Limb (tissue), 2 donors: ENCODE measurements around the gene CMIP.
"Not testable (repeated sequence)": the region's sequence is repeated elsewhere in the genome, so short reads cannot be mapped to it uniquely, and the experiment has no call there.

ENCODE experiments used
- DNase-seq, 2 donors: peaks; one replicate each; pipeline ENCODE4 v3.0.0-alpha.2; 2016; ENCODE audit errors: extremely low spot score in 2 of 2

Gene CMIP

DNA sequence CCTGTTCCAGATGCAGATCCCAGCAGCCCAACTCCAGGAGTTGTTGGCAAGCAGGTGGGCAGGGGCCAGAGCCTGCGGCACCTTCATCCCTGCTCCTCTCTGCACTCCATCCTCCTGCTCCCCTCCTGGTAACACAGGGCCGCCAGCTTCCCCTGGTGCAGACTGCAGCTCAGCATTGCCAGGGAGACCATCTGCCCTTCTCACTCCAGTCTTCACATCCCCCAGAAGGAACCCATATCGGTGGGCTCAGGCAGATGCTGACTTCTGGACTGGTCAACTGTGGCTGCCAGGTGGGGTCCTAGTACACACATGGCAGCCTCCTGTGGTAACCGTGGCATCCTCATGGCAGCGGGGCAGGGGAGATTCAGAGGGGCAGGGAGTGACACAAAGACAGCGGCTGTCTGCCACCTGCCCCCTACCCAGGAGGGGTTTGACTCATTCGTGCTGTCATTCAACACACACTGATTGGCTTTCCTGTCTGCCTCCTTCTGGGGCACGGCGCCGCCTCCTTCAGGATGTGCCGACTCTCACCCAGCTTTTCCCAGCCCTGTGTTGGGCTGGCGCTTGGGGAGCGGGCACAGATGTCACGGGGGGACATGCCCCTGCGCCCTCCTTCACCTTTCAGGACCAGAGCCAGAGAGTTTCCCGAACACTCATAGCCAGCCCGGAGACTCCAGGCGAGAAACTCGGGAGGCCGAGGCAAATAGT lies 120.9 kb downstream of the CMIP start:
- no peak for DNase-seq

DNA sequence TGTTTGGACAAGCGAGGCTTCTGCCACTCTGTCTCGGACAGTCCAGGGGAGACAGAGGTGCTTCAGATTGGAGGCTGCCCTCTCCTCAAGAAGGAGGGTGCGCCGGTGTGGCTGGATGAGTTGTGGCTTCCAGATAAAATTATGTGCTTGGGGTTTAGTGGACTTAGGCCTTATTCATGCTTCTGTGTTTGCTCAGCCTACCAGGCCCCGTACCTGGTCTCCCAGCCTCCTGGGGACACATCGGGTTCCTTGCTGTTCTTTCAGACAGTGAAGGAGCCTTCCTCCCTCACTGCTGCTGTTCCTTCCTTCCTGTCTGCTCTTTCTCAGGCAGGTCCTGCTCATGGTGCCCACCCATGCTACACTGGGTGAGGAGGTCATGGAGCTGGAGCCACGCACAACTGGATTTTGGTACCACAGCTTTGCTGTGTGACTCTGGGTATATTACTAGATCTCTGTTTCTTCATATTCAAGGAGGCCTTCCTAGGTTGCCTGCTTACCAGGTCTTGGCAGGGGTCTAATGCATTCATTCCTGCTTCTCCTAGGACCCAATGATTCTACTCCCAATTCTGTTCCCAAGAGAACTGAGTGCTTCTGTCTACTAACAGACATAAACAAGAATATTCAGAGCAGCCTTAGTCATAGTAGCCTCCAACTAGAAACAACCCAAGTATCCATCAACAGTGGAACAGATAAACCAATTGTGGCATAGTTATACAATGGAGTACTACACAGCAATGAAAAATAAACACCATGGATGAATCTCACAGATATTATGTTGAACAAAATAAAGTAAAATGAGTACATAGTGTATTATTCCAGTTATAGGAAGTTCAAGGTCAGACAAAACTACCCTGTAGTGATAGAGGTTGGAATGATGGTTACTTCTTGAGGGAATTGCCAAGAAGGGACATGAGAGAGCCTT lies 121.7 kb downstream of the CMIP start:
- no peak for DNase-seq

DNA sequence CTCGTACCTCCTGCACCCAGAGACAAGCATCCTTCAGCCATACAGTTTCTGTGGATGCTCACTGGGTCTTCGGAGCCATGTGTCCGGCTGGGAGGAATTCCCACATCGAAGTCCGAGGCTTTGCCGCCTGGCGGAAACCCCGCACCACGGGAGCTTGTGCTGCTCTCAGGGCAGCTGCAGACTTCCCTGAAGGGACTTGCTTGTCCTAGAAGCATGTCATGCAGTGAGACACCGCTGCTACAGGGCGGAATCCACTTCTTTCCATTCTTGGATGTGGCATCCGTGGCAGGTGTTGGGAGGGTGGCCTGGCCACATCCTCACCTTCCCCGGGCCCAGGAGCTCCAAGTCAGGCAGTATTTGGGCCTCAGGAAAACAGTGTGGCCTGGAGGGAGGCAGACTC lies 122.5 kb downstream of the CMIP start:
- DNase-seq, result no peak

DNA sequence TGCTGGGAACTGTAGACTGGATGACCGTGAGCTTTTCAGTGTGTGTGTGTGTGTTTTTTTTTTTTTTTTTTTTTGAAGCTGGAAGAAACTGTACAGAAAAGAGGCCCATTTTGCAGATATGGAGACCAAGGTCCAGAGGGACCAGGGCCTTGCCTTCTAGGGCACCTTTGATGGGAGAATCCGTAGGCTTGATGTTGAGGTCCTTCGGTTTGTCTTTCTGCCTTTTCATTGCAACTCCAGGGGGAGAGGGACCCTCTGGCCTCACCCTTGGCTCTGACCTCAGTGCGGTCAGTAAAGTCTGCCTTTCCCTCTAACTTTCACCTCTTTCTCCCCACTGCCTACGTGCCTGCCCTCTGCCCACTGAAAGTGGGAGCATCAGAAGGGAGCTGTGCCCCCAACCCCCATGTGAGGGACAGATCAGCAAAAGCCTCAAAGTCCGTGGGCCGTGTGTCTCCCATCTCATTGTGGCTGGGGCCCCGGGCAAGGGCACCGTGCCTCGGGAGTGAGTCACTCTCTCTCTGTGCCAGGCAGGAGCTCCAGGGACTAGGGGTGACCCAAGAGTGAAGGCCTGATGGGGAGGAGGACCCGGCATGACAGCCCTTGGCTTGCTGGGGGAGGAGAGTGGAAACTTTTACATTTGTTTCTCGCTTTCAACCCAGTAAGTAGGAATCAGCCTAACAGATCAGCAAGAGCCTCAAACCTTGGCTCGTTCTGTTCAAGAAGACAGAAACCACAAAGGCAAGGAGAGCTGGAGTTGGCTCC lies 123.6 kb downstream of the CMIP start:
- DNase-seq, result no peak

DNA sequence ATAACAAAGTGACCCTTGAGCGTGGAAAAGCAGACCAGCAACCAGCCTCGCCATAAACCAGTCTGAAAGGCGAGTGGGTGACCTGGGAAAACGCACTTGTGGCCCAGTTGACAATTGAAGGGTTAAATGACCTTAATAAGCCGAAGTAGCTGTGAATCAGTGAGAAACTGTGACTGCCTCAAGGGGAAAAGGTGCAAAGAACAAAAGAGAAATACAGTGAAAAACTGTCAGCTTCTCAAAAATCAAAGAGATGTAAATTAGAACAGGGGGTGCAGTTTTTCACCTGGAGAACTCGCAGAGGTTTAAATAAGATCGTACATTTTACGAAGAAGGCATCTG lies 124.1 kb downstream of the CMIP start:
- no peak for DNase-seq

DNA sequence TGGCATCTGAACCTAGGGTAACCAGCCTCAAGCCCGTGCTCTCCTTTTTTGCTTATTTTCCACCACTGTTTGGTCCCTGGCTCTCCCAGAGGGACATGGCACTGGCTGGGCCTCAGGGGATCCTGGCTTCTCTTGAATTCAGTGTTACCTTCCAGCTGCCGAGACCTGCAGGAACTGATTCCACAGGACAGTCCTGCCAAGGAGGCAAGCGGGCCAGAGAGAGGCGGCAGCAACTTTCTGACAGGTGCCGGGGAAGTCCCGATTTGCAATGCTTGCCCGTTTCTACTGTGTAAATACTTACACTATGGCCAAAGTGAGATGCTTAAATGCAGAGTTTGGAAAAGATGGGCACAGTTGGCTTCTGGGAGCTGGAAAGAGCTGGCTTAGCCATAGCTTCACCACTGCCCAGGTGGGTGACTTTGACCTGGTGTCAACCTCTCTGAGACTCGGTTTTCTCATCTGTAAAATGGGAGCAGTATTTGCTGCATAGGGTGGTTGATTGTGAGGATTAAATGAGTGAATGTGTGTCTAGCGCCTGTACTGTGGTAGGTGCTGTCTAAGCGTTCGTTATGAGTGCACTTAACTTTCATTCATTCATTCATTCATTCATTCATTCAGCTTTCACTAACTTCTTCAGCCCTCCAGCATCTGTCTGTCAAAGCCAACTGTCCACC lies 124.9 kb downstream of the CMIP start:
- no peak for DNase-seq

DNA sequence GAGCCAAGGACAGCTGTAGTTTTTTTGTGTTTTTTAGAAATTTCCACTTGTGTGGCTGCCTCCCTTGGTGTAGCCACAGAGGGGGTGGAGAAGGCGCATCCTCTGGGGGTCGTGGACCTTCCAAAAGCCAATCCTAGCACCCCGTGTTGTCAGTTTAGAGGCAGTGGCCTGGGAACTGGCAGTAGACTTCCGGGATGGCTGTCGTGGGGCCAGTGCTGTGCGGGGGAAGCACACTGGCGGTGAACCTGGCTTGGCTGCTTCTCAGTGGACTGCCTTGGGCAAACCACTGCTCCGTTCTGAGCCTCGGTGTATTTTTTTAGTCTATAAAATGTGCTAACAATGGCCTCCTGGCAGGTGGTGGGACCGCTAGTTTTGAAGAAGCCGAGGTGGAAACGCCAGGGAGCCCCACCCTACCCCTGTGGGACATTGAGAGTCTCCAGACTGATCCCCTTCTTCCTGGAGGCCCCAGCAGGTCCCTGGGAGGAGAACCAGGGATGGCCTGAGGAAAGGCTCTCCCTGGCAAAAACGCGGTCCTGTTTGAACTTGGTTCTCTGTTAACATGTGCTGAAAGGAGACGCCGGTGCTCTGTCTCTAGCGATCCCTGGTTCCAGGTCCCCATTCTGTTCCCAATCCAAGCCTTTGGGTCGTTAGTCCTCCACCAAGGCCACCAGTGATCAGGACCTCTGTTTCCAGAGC lies 125.7 kb downstream of the CMIP start:
- DNase-seq, result no peak

DNA sequence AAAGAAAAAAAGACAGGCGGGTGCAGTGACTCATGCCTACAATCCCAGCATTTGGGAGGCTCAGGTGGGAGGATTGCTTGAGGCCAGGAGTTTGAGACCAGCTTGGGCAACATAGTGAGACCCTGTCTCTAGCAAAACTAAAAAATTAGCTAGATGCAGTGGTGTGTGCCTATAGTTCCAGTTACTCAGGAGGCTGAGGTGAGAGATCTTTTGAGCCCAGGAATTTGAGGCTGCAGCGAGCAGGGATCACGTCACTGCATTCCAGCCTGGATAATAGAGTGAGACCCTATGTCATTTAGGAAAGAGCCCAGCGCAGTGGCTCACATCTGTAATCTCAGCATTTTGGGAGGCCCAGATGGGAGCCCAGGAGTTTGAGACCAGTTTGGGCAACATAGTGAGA lies 126.6 kb downstream of the CMIP start:
- DNase-seq, result no peak

DNA sequence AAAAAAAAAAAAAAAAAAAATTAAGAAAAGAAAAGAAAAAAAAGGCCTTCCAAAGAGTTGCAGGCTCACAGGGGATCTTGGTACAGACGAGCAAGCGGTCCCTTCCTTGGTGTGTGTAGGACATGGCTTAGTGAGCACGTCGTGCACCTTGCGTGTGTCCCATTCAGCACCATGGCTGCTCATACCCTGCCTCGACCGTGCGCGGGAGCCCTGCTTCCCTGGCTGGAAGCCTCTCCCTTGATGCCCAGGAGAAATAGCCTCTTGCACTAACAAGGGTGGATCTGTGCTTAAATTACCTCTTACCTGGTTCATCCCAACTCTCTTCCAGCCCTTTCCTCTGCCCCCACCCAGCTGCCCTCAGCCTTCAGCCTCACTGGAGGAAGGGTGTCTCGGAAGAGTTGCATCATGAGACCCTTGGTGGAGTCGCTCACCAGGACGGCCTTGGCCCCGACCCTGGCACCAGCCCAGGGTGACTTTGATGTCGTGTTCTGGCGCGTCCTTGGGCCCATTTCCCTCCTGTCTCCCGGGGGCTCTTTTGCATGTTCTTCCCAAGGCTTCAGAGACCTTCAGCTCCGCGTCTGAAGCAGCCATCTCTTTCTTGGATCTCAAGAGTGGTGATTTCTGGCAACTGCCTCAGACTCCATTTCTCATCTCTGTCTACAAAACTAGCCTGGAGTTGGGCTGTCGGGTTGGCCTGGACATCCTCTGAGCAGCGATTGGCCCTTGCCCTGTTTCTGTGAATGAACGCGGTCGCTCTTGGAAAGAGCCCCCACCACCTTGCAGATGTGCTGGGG lies 127.2 kb downstream of the CMIP start:
- no peak for DNase-seq

DNA sequence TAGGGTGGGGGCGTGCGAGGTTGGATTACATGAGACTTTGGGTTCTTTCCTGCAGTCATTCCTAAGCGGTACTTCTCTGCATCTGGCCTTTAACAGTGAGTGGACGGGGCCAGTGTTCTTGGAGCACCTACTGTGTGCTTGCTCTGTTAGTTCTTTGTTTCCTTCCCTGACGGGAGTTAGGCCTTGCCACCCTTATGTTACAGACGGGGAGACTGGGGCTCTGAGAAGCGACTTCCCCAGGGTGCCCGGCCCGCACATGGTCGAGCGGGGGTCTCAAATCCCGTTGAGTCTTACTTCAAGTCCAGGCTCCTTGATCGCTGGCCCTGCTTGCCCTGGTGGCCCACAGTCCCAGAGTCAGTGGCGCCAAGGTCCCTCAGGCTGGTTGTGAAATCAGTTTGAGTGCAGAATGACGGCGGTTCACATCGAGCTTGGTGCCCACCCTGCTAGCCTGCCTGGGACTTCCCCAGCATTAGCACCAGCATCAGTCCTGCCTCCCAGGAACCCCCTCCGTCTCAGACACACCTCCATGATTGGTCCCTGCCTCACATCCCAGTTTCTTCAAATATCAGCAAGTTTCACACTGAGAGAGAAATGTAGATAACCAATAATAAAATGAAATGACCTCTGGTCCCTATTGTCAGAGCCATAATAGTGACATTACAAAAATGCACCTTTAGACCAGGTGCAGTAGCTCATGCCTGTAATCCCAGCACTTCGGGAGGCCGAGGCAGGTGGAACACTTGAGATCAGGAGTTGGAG lies 128.0 kb downstream of the CMIP start:
- DNase-seq, result no peak

DNA sequence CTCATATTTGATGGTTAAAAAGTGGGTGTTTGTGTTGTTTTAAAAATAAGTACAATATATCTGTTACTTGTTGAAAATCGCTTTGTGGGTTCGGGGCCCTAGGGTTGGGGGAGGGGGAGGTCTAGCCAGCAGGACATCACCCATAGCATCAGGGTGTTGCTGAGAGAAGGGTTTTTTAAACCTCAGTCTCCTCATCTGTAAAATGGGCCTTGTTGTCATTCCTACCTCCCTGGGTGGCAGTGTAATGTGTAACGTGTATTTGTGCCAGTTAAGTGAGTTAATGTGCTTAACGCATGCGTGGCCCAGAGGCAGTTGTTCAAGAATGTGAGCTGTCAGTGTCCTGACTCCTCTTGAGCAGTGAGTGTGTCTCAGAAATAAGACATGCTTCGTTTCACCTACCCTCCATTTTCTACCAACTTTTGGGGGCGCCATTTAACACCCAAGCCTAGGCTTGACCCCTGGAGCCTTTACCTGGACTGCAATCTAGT lies 129.0 kb downstream of the CMIP start:
- no peak for DNase-seq

DNA sequence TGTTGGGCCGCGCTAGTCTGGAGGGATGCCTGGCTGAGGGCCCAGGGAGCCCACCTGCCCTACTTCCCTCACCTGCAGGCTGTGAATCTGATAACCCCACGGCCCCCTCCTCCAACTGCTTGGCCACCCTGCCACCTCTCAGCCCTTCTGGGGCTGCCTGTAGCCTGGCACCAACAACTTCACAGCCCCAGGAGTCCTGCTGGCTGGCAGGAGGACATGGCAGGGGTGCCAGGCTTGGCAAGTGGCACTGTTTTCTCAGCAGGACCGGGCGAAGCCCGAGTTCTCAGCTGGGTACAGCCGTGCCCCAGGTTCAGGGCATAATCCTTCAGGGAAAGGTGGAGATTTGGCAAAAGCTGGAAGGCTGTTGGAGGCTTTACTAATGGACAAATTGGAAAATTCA lies 129.6 kb downstream of the CMIP start:
- DNase-seq, result no peak

DNA sequence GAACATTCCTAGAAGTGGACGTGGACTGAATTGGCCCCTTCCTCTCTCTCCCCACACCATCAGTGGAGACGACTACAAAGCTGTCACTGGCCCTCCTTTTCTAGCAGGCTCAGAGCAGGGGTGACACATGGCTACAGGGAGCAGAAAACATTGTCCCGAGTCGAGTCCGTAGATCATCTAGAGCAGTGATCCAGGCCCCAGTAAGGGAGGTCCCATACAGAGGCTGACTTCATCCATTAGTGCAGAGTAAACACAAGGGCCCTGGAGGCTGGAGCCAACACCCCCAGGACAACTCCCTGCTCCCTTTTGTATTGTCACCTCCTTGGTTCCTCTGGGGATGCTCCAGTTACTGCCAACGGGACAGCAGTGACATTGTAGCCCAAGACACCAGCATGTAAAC lies 130.7 kb downstream of the CMIP start:
- DNase-seq, result no peak

DNA sequence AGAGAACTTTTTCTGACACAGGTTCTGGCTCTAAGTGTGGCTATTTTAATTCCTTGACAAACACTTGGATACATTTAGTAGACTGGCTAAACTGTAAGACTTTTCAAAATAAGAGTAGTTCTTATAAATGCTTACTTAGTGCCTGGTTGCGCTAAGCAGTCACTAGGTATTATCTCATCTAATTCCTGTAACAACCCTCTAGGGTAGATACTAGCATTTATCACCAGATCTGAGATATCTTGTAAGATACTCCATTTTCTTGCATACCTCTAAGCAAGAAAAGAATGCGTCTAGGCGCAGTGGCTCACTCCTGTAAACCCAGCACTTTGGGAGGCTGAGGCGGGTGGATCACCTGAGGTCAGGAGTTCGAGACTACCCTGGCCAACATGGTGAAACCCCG lies 131.2 kb downstream of the CMIP start:
- DNase-seq, result no peak

DNA sequence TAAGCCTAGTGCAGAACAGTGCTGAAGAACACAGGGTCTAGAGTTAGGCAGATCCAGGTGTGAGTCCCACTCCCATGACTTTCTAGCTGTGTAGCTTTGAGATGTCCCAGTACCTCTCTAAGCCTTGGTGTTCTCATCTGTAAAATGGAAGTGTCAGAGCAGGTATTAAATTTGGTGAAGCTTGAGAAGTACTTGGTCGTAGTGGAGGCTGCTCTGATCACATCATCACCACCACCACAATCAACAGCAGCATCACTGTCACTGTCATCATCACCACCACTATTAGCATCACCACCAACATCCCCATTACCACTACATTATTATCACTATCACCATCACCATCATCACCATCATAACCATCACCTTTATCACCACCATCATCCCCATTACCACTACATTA lies 132.1 kb downstream of the CMIP start:
- DNase-seq, result no peak

DNA sequence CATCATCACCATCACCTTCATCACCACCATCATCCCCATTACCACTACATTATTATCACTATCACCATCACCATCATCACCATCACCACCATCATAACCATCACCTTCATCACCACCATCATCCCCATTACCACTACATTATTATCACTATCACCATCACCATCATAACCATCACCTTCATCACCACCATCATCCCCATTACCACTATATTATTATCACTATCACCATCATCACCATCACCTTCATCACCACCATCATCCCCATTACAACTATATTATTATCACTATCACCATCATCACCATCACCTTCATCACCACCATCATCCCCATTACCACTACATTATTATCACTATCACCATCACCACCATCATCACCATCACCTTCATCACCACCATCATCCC lies 132.7 kb downstream of the CMIP start:
- DNase-seq, result not testable (repeated sequence)

DNA sequence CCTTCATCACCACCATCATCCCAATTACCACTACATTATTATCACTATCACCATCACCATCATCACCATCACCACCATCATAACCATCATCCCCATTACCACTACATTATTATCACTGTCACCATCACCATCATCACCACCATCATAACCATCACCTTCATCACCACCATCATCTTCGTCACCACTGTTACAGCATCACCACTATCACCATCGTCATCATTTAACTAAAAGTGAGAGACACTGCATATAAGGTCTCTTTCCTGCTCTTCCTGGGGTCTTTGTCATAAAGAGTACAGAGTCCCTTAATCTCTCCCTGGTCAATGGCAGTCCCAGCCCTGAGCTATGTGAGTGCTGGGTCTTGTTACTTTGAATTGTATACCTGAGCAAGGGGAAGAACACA lies 133.5 kb downstream of the CMIP start:
- no peak for DNase-seq

DNA sequence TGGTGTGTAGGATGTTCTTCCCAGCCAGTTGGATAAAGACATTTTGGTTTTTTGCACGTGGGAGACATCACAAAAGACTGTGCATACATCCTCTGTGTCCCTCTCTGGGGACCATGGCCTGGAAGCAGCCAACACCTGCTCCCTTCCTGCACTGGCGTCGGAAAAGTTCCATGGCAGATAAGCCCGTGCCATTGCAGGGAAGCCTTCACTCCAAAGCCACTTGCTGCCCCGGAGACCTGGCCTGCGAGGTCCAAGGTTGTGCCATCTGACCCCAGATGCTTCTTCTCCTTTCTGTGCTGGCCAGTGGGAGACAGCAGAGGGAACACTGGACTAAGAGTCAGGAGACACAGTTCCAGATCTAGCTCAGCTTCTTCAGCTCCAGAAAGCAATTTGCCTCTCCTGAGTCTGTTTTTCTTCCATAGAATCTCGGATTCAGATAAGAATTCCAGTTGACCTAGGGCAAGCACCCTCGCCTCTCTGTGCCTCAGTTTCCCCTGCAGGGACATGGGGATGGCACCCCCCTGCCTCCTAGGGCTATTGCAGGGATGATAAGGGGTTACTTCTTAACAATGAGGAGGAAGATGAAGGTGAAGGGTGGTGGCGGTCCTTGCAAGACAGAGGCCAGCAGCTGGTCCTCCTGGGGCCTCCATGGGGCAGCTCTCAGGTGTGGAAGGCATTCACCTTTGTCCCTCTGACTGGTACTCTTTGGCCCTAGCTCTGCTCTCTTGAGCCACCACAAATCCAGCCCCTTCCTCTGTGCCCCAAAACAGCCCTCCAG lies 134.2 kb downstream of the CMIP start:
- no peak for DNase-seq

DNA sequence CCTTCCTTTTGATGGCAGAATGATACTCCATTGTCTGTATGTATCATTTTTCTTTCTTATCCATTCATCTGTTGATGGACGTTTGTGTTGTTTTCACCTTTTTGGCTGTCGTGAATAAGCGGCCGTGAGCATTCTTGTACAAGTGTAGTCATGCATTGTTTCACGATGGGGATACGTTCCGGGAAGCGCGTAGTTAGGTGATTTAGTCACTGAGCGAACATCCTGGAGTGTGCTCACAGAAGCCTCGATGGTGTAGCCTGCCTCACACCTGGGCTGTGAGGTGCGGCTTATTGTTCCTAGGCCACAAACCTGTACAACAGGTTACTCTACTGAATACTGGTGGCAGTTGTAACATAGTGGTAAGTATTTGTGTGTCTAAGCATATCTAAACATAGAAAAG lies 136.5 kb downstream of the CMIP start:
- DNase-seq, result no peak
